Suprapubic skin (tissue), 4 donors: ENCODE measurements around the gene IMMP2L. TPM values are rescaled to one million over a fixed set of nuclear protein-coding genes. Genes with fewer than 3 reads are reported as not detected.

Experiments
- DNase-seq, 2 donors: peaks; one replicate each; pipeline ENCODE4 v3.0.0-alpha.2; 2019; ENCODE audit warnings: low spot score in 2 of 2
- H3K27ac ChIP-seq: fragments of 200-600 bp; sonication (generic); one replicate; pipeline ENCODE4 v1.5.1; 2019
- H3K27me3 ChIP-seq: fragments of 200-600 bp; sonication (generic); one replicate; pipeline ENCODE4 v1.5.1; 2019
- H3K36me3 ChIP-seq: fragments of 200-600 bp; sonication (generic); one replicate; pipeline ENCODE4 v1.5.1; 2019
- H3K4me1 ChIP-seq: fragments of 200-600 bp; sonication (generic); one replicate; pipeline ENCODE4 v1.5.1; 2019
- H3K4me3 ChIP-seq: fragments of 200-600 bp; sonication (generic); one replicate; pipeline ENCODE4 v1.5.1; 2019; ENCODE audit warnings: mild to moderate bottlenecking
- H3K9me3 ChIP-seq: fragments of 200-600 bp; sonication (generic); one replicate; pipeline ENCODE4 v1.5.1; 2019
- CTCF ChIP-seq, 2 donors: fragments of 200-600 bp in 1 of 2; fragments of 450-650 bp in 1 of 2; sonication (generic) in 1 of 2; IDR thresholded peaks; one replicate each; pipeline ENCODE4 v1.5.1; 2016 to 2019; ENCODE audit warnings: antibody characterized with exemption in 2 of 2, mild to moderate bottlenecking in 1 of 2, moderate library complexity in 1 of 2
- EP300 ChIP-seq: sonication (generic); formaldehyde crosslinking; IDR thresholded peaks from one replicate; pipeline ENCODE4 v1.6.1; 2017; ENCODE audit warnings: antibody characterized with exemption
- POLR2A ChIP-seq, 2 donors: fragments of 450-650 bp; IDR thresholded peaks; one replicate each; pipeline ENCODE4 v1.6.1; 2017; ENCODE audit warnings: antibody characterized with exemption in 2 of 2, mild to moderate bottlenecking in 2 of 2, moderate library complexity in 2 of 2
- POLR2AphosphoS5 ChIP-seq, 3 donors: sonication (generic); formaldehyde crosslinking; IDR thresholded peaks; one replicate each; pipeline ENCODE4 v1.6.1; 2017; ENCODE audit warnings: antibody characterized with exemption in 3 of 3
- WGBS: methylation state at CpG from one replicate; pipeline ENCODE4 v1.1.5; 2018; 5-methylcytosine and 5-hydroxymethylcytosine counted together
- total RNA-seq, 4 donors: library from RNA; depleted of rRNA; stranded (reverse); fragments of >200 nt; gene quantifications; one replicate each; pipeline ENCODE4 v1.1.0, GENCODE V29; 2016

IMMP2L gene
- total RNA-seq, 4 donors from 2014 or later = 10.6 to 20.6 (median 14.6) TPM

- DNase-seq = no peak
- no peaks in the 10 kb centered on the region for H3K36me3 ChIP-seq
- no peaks in the 10 kb centered on the region for H3K9me3 ChIP-seq
- TF ChIP-seq CTCF (IDR thresholded peaks at IDR 0.05) = no peak
- no peak for TF ChIP-seq EP300
- TF ChIP-seq POLR2A (IDR thresholded peaks at IDR 0.05) = no peak
- TF ChIP-seq POLR2AphosphoS5 (IDR thresholded peaks at IDR 0.05) = no peak
- no peaks in the 10 kb centered on the region for H3K4me1 ChIP-seq
- H3K4me3 ChIP-seq = no peak overlapping the region
- H3K27me3 ChIP-seq = no peaks in the 10 kb centered on the region
- no peak overlapping the region for H3K27ac ChIP-seq
Measured at GRCh38 chr7:110693344-110693743, 868.9 kb downstream of the IMMP2L start.

DNA sequence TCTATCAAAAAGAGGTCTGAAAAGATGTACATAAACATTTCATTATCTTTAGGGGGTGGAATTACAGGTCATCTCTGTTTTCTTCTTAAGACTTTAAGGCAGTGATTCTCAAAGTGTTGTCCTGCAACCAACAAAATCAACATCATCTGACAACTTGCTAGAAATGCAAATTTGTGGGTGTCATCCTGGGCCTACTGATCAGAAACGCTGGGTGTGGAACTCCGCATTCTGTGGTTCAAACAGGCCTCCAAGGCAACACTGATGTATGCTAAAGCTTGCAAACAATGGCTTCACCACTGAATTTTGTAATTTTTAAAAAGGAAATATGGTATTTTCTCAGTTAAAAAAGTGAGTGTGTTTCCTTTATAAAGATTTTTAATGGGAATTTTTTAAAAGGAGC lies 873.4 kb downstream of the IMMP2L start:
- no peaks in the 10 kb centered on the region for H3K9me3 ChIP-seq
- no peaks in the 10 kb centered on the region for H3K4me1 ChIP-seq
- no peak for DNase-seq
- no peaks in the 10 kb centered on the region for H3K27me3 ChIP-seq
- H3K27ac ChIP-seq = no peak overlapping the region
- no peaks in the 10 kb centered on the region for H3K36me3 ChIP-seq
- TF ChIP-seq EP300 (no peak), POLR2A (IDR thresholded peaks at IDR 0.05) (no peak), POLR2AphosphoS5 (IDR thresholded peaks at IDR 0.05) (no peak), CTCF (IDR thresholded peaks at IDR 0.05) (no peak)
- no peak overlapping the region for H3K4me3 ChIP-seq
- WGBS = 80% methylated on average over 2 of the region's 2 CpGs

DNA sequence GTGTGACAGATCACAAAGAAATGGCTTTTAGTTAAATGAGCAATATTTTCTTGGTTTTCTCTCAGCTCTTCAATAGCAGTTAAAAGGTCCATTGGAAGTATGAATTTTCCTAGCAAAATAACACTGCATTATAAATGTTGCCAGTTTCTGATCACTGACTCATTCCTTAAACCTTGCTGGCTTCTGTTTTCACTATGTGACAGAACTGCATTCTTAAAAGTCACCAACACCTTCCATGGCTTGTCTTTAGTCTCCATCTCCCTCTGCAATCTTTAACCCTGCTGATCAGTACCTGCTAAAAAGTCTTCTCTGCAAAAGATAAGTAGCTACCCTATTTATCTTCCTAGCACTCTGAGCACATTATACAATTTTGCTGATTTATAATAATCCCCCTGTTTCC lies 876.4 kb downstream of the IMMP2L start:
- no peaks in the 10 kb centered on the region for H3K9me3 ChIP-seq
- no peak overlapping the region for H3K4me3 ChIP-seq
- DNase-seq = no peak
- H3K27me3 ChIP-seq = no peaks in the 10 kb centered on the region
- no peaks in the 10 kb centered on the region for H3K4me1 ChIP-seq
- no peak overlapping the region for H3K27ac ChIP-seq
- H3K36me3 ChIP-seq = no peaks in the 10 kb centered on the region
- TF ChIP-seq CTCF (IDR thresholded peaks at IDR 0.05) (no peak), EP300 (no peak), POLR2AphosphoS5 (IDR thresholded peaks at IDR 0.05) (no peak), POLR2A (IDR thresholded peaks at IDR 0.05) (no peak)

DNA sequence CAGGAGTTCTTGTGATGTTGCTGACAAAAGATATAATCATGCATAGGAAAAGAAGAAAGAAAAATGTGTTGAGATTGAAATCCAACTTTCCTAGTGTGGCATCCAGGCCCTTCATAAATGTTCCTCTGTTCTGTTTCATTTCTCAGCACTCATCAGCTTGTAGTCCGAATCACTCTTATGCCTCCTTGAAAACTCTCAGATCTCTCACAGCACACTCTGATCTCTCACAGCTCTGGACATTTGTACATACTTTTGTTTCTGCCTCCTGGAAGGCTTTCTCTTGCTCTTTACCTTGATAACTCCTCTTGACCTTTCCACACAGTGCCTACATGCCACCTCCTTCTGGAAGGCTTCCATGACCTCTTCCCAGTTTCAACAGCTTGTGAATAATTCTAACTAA lies 880.4 kb downstream of the IMMP2L start:
- no peaks in the 10 kb centered on the region for H3K4me1 ChIP-seq
- no peaks in the 10 kb centered on the region for H3K27me3 ChIP-seq
- 95% methylated on average over 1 of the region's 1 CpG for WGBS
- H3K9me3 ChIP-seq = no peaks in the 10 kb centered on the region
- no peak overlapping the region for H3K27ac ChIP-seq
- H3K4me3 ChIP-seq = no peak overlapping the region
- no peak for TF ChIP-seq EP300
- TF ChIP-seq CTCF (IDR thresholded peaks at IDR 0.05) = no peak
- TF ChIP-seq POLR2AphosphoS5 (IDR thresholded peaks at IDR 0.05) = no peak
- TF ChIP-seq POLR2A (IDR thresholded peaks at IDR 0.05) = no peak
- DNase-seq = no peak
- H3K36me3 ChIP-seq = no peaks in the 10 kb centered on the region

DNA sequence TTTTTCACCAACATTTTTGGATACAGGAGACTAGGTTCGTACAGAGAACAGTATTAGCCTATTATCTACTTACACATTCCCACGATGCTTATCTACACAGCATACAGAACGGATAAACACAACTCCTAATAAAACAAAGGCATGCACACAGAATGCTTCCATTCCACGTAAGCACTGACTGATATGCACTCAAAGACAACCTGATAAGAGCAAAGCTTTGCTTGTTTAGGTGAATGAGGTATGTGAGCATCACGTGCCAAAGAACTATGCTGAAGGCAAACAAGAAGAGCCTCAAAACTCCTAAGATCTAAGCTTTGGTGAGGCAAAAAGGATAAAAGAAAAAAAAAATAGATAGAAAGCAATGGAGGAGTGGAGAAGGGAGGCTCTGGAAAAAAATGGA lies 884.9 kb downstream of the IMMP2L start:
- Histone ChIP-seq H3K27me3 (no peaks in the 10 kb centered on the region), H3K4me3 (no peak overlapping the region), H3K4me1 (no peaks in the 10 kb centered on the region), H3K36me3 (no peaks in the 10 kb centered on the region), H3K9me3 (peaks cover 7% of the 10 kb centered on the region), H3K27ac (no peak overlapping the region)
- WGBS = 80% methylated on average over 5 of the region's 5 CpGs
- DNase-seq = no peak
- TF ChIP-seq EP300 (no peak), POLR2A (IDR thresholded peaks at IDR 0.05) (no peak), CTCF (IDR thresholded peaks at IDR 0.05) (no peak), POLR2AphosphoS5 (IDR thresholded peaks at IDR 0.05) (no peak)
